ENCODE results near the gene MRPL21.

DNA sequence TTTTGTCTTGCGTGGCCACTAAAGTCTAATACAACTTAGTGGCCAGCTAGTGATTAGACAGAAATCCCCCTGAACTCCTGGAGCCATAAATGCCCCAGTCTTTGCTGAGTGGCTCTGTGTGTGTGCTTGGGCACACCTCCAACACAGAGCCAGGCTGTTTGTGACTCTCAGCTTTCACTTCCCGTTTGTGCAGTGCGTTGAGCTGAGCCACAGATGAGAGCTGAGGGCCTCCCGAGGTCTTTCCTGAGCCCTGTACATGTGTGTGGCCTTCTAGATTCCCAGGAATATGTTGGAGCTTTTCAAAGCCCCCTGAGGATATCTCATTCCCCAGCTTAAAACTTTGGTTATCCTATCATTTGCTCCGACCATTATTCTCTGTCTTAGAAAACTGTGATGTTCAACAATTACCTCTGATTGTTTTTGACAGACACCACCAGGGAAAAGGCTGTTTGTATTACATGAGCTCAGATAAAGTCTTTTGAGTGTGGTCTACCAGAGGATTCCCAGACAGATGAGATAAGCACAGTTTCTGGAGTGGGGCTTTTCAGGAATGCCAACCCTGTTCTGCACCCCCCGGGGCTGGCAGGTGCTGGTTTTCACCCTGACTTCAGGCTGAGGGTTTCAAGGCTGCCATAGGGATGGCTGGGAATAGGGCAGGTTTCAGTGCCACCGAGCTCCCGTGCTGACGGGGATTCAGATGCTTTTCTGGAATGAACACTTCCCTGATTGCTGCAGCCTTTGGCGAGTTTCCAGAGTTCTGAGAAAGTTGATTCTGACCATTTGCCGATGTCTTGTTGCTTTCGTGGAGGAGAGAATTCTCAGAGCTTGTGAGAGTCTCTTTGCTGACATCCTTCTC lies 23.9 kb upstream of the MRPL21 start:
- TF ChIP-seq, protein P1, sequence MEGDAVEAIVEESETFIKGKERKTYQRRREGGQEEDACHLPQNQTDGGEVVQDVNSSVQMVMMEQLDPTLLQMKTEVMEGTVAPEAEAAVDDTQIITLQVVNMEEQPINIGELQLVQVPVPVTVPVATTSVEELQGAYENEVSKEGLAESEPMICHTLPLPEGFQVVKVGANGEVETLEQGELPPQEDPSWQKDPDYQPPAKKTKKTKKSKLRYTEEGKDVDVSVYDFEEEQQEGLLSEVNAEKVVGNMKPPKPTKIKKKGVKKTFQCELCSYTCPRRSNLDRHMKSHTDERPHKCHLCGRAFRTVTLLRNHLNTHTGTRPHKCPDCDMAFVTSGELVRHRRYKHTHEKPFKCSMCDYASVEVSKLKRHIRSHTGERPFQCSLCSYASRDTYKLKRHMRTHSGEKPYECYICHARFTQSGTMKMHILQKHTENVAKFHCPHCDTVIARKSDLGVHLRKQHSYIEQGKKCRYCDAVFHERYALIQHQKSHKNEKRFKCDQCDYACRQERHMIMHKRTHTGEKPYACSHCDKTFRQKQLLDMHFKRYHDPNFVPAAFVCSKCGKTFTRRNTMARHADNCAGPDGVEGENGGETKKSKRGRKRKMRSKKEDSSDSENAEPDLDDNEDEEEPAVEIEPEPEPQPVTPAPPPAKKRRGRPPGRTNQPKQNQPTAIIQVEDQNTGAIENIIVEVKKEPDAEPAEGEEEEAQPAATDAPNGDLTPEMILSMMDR (IDR thresholded peaks at IDR 0.05): no peak
- no peak for TF ChIP-seq RFX5 (IDR thresholded peaks at IDR 0.05)
- no peak for TF ChIP-seq RAD21 (conservative IDR thresholded peaks at IDR 0.05 in 1 of 2, IDR thresholded peaks at IDR 0.05 in 1 of 2)
- no peak for TF ChIP-seq POLR2A (IDR thresholded peaks at IDR 0.05; ENCODE audit: low read length)
- no peak for TF ChIP-seq USF2 (IDR thresholded peaks at IDR 0.05)
- no peak for TF ChIP-seq HOXB5 (CRISPR knock-in tag; IDR thresholded peaks at IDR 0.05)
- no peak for TF ChIP-seq MAX (IDR thresholded peaks at IDR 0.05)
- no peak for TF ChIP-seq HOXA7 (CRISPR knock-in tag; IDR thresholded peaks at IDR 0.05)
- TF ChIP-seq CBX2 (IDR thresholded peaks at IDR 0.05; ENCODE audit: borderline replicate concordance, low read depth): no peak

Measured in A549 (cell line).